CD14-positive monocyte (primary cell): Measurements from ENCODE around the gene ZNF611. TPM values are rescaled to one million over a fixed set of nuclear protein-coding genes. Genes with fewer than 3 reads are reported as not detected.
A peak's percentile ranks its signal among the peaks of the same experiment; 100 is the strongest.

Experiments used
- DNase-seq, 3 donors: peaks; one replicate each; pipeline ENCODE4 v3.0.0-alpha.2; 2011 to 2022
- H2AFZ ChIP-seq: 2 replicates; pipeline ENCODE4 v1.6.0; 2012; ENCODE audit warnings: mild to moderate bottlenecking, low read depth, low read length, inconsistent platforms; ENCODE audit not compliant: insufficient read depth, poor library complexity, severe bottlenecking
- H3K27ac ChIP-seq, 2 donors: 1 replicate in 1 of 2; 2 replicates in 1 of 2; pipeline ENCODE4 v1.5.1; 2012 to 2013; ENCODE audit warnings: low read length in 2 of 2, control low read depth in 1 of 2, inconsistent platforms in 1 of 2, low read depth in 1 of 2, mild to moderate bottlenecking in 1 of 2
- H3K27me3 ChIP-seq, 2 donors: one replicate each; pipeline versions ENCODE4 v1.6.0 to v1.6.1; 2011 to 2013; ENCODE audit warnings: low read length in 2 of 2; ENCODE audit not compliant: control insufficient read depth in 2 of 2, insufficient read depth in 2 of 2
- H3K36me3 ChIP-seq, 2 donors: replicated peaks in 1 of 2; 1 replicate in 1 of 2; 2 replicates in 1 of 2; pipeline versions ENCODE4 v1.5.1 to v1.6.1; 2012 to 2013; ENCODE audit warnings: low read length in 2 of 2, control low read depth in 1 of 2, inconsistent platforms in 1 of 2, mild to moderate bottlenecking in 1 of 2; ENCODE audit not compliant: insufficient read depth in 2 of 2, control insufficient read depth in 1 of 2
- H3K4me1 ChIP-seq, 2 donors: 1 replicate in 1 of 2; 2 replicates in 1 of 2; pipeline versions ENCODE4 v1.5.1 to v1.6.1; 2012 to 2013; ENCODE audit warnings: low read length in 2 of 2, control low read depth in 1 of 2, inconsistent platforms in 1 of 2, mild to moderate bottlenecking in 1 of 2, moderate library complexity in 1 of 2; ENCODE audit not compliant: insufficient read depth in 2 of 2, control insufficient read depth in 1 of 2
- H3K4me2 ChIP-seq: replicated peaks from 2 replicates; pipeline ENCODE3; 2012; ENCODE audit warnings: low read length, moderate library complexity, mild to moderate bottlenecking; ENCODE audit not compliant: poor library complexity, severe bottlenecking; ENCODE audit errors: extremely low read depth
- H3K4me3 ChIP-seq, 3 experiments: fragments of 200-600 bp in 1 of 3; sonication (generic) in 1 of 3; replicated peaks in 1 of 3; 1 replicate in 2 of 3; 2 replicates in 1 of 3; pipeline ENCODE4 v1.5.1; 2011 to 2013; ENCODE audit warnings: low read length in 3 of 3, mild to moderate bottlenecking in 3 of 3, control low read depth in 2 of 3, low read depth in 2 of 3, inconsistent platforms in 1 of 3, moderate library complexity in 1 of 3
- H3K79me2 ChIP-seq: 2 replicates; pipeline ENCODE4 v1.6.0; 2012; ENCODE audit warnings: mild to moderate bottlenecking, control low read depth, inconsistent platforms, low read length, moderate library complexity; ENCODE audit not compliant: insufficient read depth
- H3K9ac ChIP-seq: 2 replicates; pipeline ENCODE4 v1.6.0; 2017; ENCODE audit warnings: low read length, mild to moderate bottlenecking; ENCODE audit not compliant: insufficient read depth, poor library complexity, severe bottlenecking
- H3K9me3 ChIP-seq, 2 donors: replicated peaks in 1 of 2; 1 replicate in 1 of 2; 2 replicates in 1 of 2; pipeline versions ENCODE4 v1.5.1 to v1.6.1; 2012 to 2013; ENCODE audit warnings: low read length in 2 of 2, control low read depth in 1 of 2; ENCODE audit not compliant: control insufficient read depth in 1 of 2, insufficient read depth in 1 of 2
- H4K20me1 ChIP-seq: 2 replicates; pipeline ENCODE4 v1.6.0; 2012; ENCODE audit warnings: mild to moderate bottlenecking, low read length, control low read depth, moderate library complexity; ENCODE audit not compliant: insufficient read depth
- H3K27ac Mint-ChIP-seq, 7 donors: one replicate each; pipeline ENCODE4 v1.8.0; 2020; ENCODE audit warnings: mild to moderate bottlenecking in 7 of 7, mixed read lengths in 7 of 7, moderate library complexity in 6 of 7, inconsistent platforms in 2 of 7
- H3K27me3 Mint-ChIP-seq, 3 donors: one replicate each; pipeline ENCODE4 v1.8.0; 2021 to 2022; ENCODE audit warnings: low read depth in 3 of 3, mild to moderate bottlenecking in 3 of 3, mixed read lengths in 3 of 3, moderate library complexity in 3 of 3, inconsistent platforms in 1 of 3
- H3K36me3 Mint-ChIP-seq, 2 donors: one replicate each; pipeline ENCODE4 v1.8.0; 2020; ENCODE audit warnings: mixed read lengths in 2 of 2, inconsistent platforms in 1 of 2, mild to moderate bottlenecking in 1 of 2
- H3K4me1 Mint-ChIP-seq: one replicate; pipeline ENCODE4 v1.8.0; 2020; ENCODE audit warnings: mild to moderate bottlenecking, mixed read lengths
- H3K4me3 Mint-ChIP-seq, 2 donors: one replicate each; pipeline ENCODE4 v1.8.0; 2020; ENCODE audit warnings: mild to moderate bottlenecking in 2 of 2, mixed read lengths in 2 of 2, moderate library complexity in 1 of 2
- H3K9me3 Mint-ChIP-seq, 7 donors: one replicate each; pipeline ENCODE4 v1.8.0; 2020 to 2022; ENCODE audit warnings: mixed read lengths in 7 of 7, mild to moderate bottlenecking in 6 of 7, moderate library complexity in 6 of 7, inconsistent platforms in 2 of 7
- WGBS: methylation state at CpG from one replicate; pipeline ENCODE4 v1.1.5; 2013; ENCODE audit warnings: missing lambda C conversion rate; ENCODE audit not compliant: insufficient coverage; 5-methylcytosine and 5-hydroxymethylcytosine counted together
- intact Hi-C, 2 donors: fragments of 100-400 bp; cut with micrococcal nuclease; formaldehyde crosslinking; loops; one replicate each; pipeline versions ENCODE4 v1.15.0 to v1.15.1; 2023
- polyA plus RNA-seq, 3 donors: library from polyadenylated mRNA; depleted of rRNA in 1 of 3; unstranded in 2 of 3; stranded (reverse) in 1 of 3; fragments of 300-500 nt in 2 of 3; fragments of >200 nt in 1 of 3; fragmentation: Illumina TruSeq in 2 of 3; gene quantifications; 1 replicate in 2 of 3; 2 replicates in 1 of 3; pipeline ENCODE4 v1.2.3, GENCODE V29; 2012 to 2021
- TF ChIP-seq, protein P1 (sequence below): fragments of 200-600 bp; IDR thresholded peaks from one replicate; pipeline ENCODE4 v1.8.0; 2022; ENCODE audit warnings: antibody characterized with exemption, mild to moderate bottlenecking

ZNF611 gene
- polyA plus RNA-seq, 3 donors = 5.5 to 20.2 (median 12.0) TPM

DNA sequence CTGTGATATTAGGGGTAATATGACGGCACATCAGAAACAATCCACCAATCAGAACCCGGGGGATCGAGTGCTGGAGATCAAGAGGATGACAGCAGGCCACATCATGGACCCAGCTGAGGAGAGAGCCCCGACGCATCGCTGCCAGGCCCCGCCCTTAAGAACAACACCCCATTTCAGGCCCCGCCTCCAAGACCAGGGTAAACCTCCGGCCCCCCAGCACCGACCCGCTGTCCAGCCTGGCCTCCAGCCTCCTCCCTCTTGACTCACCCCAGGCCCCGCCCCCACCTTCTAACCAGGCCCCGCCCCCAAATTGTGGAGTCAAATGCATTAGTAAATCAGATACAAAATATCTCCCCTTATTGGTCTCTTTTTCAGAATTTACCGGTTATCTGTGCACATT lies 4.7 kb upstream of the ZNF611 start:
- WGBS = 98% methylated on average over 8 of the region's 14 CpGs
- peaks cover 0 to 9% of the 10 kb centered on the region in 2 donors for H3K36me3 Mint-ChIP-seq
- Histone ChIP-seq H3K36me3 (no peaks in the 10 kb centered on the region), H3K9ac (no peak overlapping the region), H4K20me1 (no peaks in the 10 kb centered on the region), H3K27me3 (no peaks in the 10 kb centered on the region), H3K4me3 (no peak overlapping the region), H3K79me2 (peaks cover 2% of the 10 kb centered on the region), H3K27ac (no peak overlapping the region), H3K4me2 (no peak overlapping the region), H2AFZ (no peak overlapping the region), H3K4me1 (peaks cover 0 to 5% of the 10 kb centered on the region in 2 donors), H3K9me3 (peaks cover 12 to 26% of the 10 kb centered on the region in 2 donors)
- no peak for DNase-seq
- no peak overlapping the region for H3K27ac Mint-ChIP-seq
- intact Hi-C loops = loop anchor here (10.0 kb wide), 3 partner anchors 225 to 475 kb away; partner anchors contain the start of genes ZNF665 (in 1 of the 2), ZNF766 (in 1 of the 2) and ZNF816 (in 1 of the 2)
- H3K27me3 Mint-ChIP-seq = peaks cover 0 to 3% (median 2%) of the 10 kb centered on the region in 3 donors
- H3K4me3 Mint-ChIP-seq = no peak overlapping the region
- TF ChIP-seq, protein P1, sequence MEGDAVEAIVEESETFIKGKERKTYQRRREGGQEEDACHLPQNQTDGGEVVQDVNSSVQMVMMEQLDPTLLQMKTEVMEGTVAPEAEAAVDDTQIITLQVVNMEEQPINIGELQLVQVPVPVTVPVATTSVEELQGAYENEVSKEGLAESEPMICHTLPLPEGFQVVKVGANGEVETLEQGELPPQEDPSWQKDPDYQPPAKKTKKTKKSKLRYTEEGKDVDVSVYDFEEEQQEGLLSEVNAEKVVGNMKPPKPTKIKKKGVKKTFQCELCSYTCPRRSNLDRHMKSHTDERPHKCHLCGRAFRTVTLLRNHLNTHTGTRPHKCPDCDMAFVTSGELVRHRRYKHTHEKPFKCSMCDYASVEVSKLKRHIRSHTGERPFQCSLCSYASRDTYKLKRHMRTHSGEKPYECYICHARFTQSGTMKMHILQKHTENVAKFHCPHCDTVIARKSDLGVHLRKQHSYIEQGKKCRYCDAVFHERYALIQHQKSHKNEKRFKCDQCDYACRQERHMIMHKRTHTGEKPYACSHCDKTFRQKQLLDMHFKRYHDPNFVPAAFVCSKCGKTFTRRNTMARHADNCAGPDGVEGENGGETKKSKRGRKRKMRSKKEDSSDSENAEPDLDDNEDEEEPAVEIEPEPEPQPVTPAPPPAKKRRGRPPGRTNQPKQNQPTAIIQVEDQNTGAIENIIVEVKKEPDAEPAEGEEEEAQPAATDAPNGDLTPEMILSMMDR = no peak
- H3K4me1 Mint-ChIP-seq = peaks cover 7% of the 10 kb centered on the region
- peaks cover 10 to 74% (median 50%) of the 10 kb centered on the region in 7 donors for H3K9me3 Mint-ChIP-seq

DNA sequence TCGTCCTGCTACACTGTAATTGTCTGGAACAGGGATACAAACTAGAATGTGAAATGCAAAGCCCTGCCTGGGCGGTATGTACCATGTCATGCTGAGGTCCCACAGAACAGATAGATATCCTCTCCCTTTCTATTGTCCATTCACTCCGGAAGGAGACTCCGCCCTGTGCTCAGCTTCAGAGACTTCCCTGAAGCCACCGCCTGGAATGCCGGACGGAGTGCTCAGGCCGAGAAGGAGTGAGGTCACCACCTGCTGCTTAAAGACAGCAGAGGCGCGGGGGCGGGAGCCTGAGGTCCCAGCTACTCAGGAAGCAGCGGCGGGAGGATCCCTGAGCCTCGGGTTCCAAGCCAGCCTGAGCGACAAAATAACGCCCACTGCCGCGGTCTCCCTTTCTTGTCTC lies 890 bp upstream of the ZNF611 start:
- Mint-ChIP-seq H3K27me3 (peaks cover 0 to 3% (median 2%) of the 10 kb centered on the region in 3 donors), H3K9me3 (peaks cover 10 to 70% (median 43%) of the 10 kb centered on the region in 7 donors), H3K36me3 (peaks cover 2 to 16% of the 10 kb centered on the region in 2 donors), H3K4me1 (peaks cover 21% of the 10 kb centered on the region), H3K4me3 (no peak overlapping the region), H3K27ac (peak overlapping the region in 2 of 7 donors; percentile 50 to 88)
- Histone ChIP-seq H3K27me3 (no peaks in the 10 kb centered on the region), H3K36me3 (peaks cover 0 to 2% of the 10 kb centered on the region in 2 donors), H4K20me1 (no peaks in the 10 kb centered on the region), H3K4me3 (peak overlapping the region in 1 of 3 experiments; percentile 97), H3K4me2 (no peak overlapping the region), H3K27ac (no peak overlapping the region), H3K79me2 (peaks cover 38% of the 10 kb centered on the region), H3K4me1 (peaks cover 11 to 19% of the 10 kb centered on the region in 2 donors), H3K9me3 (peaks cover 12 to 28% of the 10 kb centered on the region in 2 donors), H2AFZ (peak overlapping the region; percentile 93), H3K9ac (no peak overlapping the region)
- no peak for DNase-seq
- intact Hi-C loops = loop anchor here (10.0 kb wide), 3 partner anchors 229 to 471 kb away; partner anchors contain the start of genes ZNF665 (in 1 of the 2), ZNF766 (in 1 of the 2) and ZNF816 (in 1 of the 2)
- TF ChIP-seq, protein P1 = no peak
- 97% methylated on average over 13 of the region's 18 CpGs for WGBS
